Panc1 (cell line): ENCODE measurements around the gene PDXK. TPM values are rescaled to one million over a fixed set of nuclear protein-coding genes. Genes with fewer than 3 reads are reported as not detected.
A peak's percentile ranks its signal among the peaks of the same experiment; 100 is the strongest.

Experiments
- ATAC-seq: fragments of 200-7000 bp; cut with Tn5 transposase; 2 replicates; pipeline ENCODE4 v1.9.1; 2020; ENCODE audit warnings: mild to moderate bottlenecking, moderate library complexity
- BruUV-seq: library from RNA; stranded (reverse); fragments of 400-500 nt; replicated peaks from 2 replicates; lab custom pipeline; 2021; lab: Mats Ljungman, UMichigan
- CTCF ChIA-PET: fragments of 300-600 bp; sonication (Branson Sonifier 250); formaldehyde crosslinking; loops from one replicate; lab custom pipeline; 2022; ENCODE audit warnings: antibody characterized with exemption; lab: Charles Lee
- POLR2A ChIA-PET: fragments of 300-600 bp; sonication (Branson Sonifier 250); formaldehyde crosslinking; loops from one replicate; lab custom pipeline; 2022; ENCODE audit warnings: antibody characterized with exemption; lab: Charles Lee
- DNase-seq: peaks from one replicate; pipeline ENCODE4 v3.0.0-alpha.2; 2010; ENCODE audit warnings: low read depth, low spot score
- H3K27ac ChIP-seq: 2 replicates; pipeline ENCODE4 v1.5.1; 2011; ENCODE audit warnings: mild to moderate bottlenecking, low read length, inconsistent platforms
- H3K27me3 ChIP-seq: fragments of 200-500 bp; sonication (Bioruptor generic); 2 replicates; pipeline ENCODE4 v1.6.0; 2014; ENCODE audit warnings: low read length, inconsistent platforms; ENCODE audit not compliant: control insufficient read depth, insufficient read depth
- H3K36me3 ChIP-seq: fragments of 200-500 bp; sonication (Bioruptor generic); 2 replicates; pipeline ENCODE4 v1.5.1; 2014; ENCODE audit warnings: inconsistent platforms, mild to moderate bottlenecking, low read length, moderate library complexity; ENCODE audit not compliant: control insufficient read depth, insufficient read depth
- H3K4me1 ChIP-seq: 2 replicates; pipeline ENCODE4 v1.5.1; 2011; ENCODE audit warnings: inconsistent platforms, mild to moderate bottlenecking, low read length, moderate library complexity; ENCODE audit not compliant: control insufficient read depth, insufficient read depth
- H3K4me3 ChIP-seq, 2 experiments: 2 replicates each; pipeline ENCODE4 v1.5.1; 2011 to 2012; ENCODE audit warnings: low read depth in 2 of 2, low read length in 2 of 2, mild to moderate bottlenecking in 2 of 2, inconsistent platforms in 1 of 2, moderate library complexity in 1 of 2
- H3K9me3 ChIP-seq: fragments of 200-500 bp; sonication (Bioruptor generic); 2 replicates; pipeline ENCODE4 v1.5.1; 2014; ENCODE audit warnings: low read depth, mild to moderate bottlenecking, inconsistent platforms, low read length, moderate library complexity; ENCODE audit not compliant: control insufficient read depth, insufficient read depth
- CTCF ChIP-seq: fragments of 450-650 bp; IDR thresholded peaks from 2 replicates; pipeline ENCODE4 v1.5.1; 2017; ENCODE audit warnings: mild to moderate bottlenecking
- POLR2AphosphoS5 ChIP-seq: IDR thresholded peaks from 2 replicates; pipeline ENCODE4 v1.6.1; 2012; ENCODE audit warnings: mild to moderate bottlenecking, low read depth, low read length, moderate library complexity
- REST ChIP-seq, 2 experiments: IDR thresholded peaks; 2 replicates each; pipeline ENCODE4 v1.6.1; 2011 to 2012; ENCODE audit warnings: low read depth in 2 of 2, control low read depth in 1 of 2, low read length in 1 of 2, mild to moderate bottlenecking in 1 of 2, moderate library complexity in 1 of 2; ENCODE audit not compliant: insufficient read depth in 1 of 2
- SIN3A ChIP-seq: IDR thresholded peaks from 2 replicates; pipeline ENCODE4 v1.6.1; 2012; ENCODE audit warnings: low read depth, mild to moderate bottlenecking, low read length, moderate library complexity, borderline replicate concordance; ENCODE audit not compliant: insufficient read depth
- TCF7L2 ChIP-seq: IDR thresholded peaks from 2 replicates; pipeline ENCODE4 v1.6.1; 2011; ENCODE audit warnings: mild to moderate bottlenecking, low read depth, low read length, inconsistent platforms
- in situ Hi-C: cut with HindIII; loops from 2 replicates; pipeline ENCODE4 v1.10.0; 2016; ENCODE audit warnings: low sequenced_read_pairs, low pct_unique_long_range_greater_than_20kb
- intact Hi-C: fragments of 100-400 bp; cut with micrococcal nuclease; formaldehyde crosslinking; loops from one replicate; pipeline ENCODE4 v1.10.0; 2022; ENCODE audit not compliant: unreplicated experiment
- total RNA-seq: library from RNA; stranded (reverse); gene quantifications from one replicate; pipeline ENCODE4 v1.2.1, GENCODE V29; 2021; ENCODE audit not compliant: unreplicated experiment

The PDXK gene
- total RNA-seq, 1 experiment from 2014 or later: 184 TPM

- CTCF ChIA-PET: no interaction called here
- Histone ChIP-seq H3K27me3 (no peaks in the 10 kb centered on the region), H3K36me3 (peaks cover 3% of the 10 kb centered on the region; the same call in 1 of the 2 replicates), H3K4me1 (peaks cover 23% of the 10 kb centered on the region), H3K4me3 (peak overlapping the region; percentile 47 to 75), H3K9me3 (no peaks in the 10 kb centered on the region), H3K27ac (peak overlapping the region; percentile 65)
- in situ Hi-C loops (no loop called here), intact Hi-C loops (no loop called here)
- ATAC-seq: peak; percentile 18
- POLR2A ChIA-PET: no interaction called here
- no peak for TF ChIP-seq POLR2AphosphoS5
- TF ChIP-seq TCF7L2: no peak
- no peak for TF ChIP-seq CTCF
- no peak for TF ChIP-seq SIN3A
- no peak for TF ChIP-seq REST (IDR thresholded peaks at IDR 0.05; ENCODE audit: insufficient read depth in 1 of 2, low read depth in 2 of 2, low read length in 1 of 2)
- no TSS peak for BruUV-seq
- no peak for DNase-seq
These were observed 710 bp upstream of the PDXK start for GRCh38 chr21:43717967-43718871.

GRCh38 chr21:43719748-43720538 lies 1.0 kb downstream of the PDXK start:
- intact Hi-C loops (no loop called here), in situ Hi-C loops (no loop called here)
- H3K4me1 ChIP-seq: peaks cover 33% of the 10 kb centered on the region
- no peaks in the 10 kb centered on the region for H3K9me3 ChIP-seq
- BruUV-seq: no TSS peak
- POLR2A ChIA-PET: no interaction called here
- peaks cover 3% of the 10 kb centered on the region; the same call in 1 of the 2 replicates for H3K36me3 ChIP-seq
- H3K4me3 ChIP-seq: peak overlapping the region; percentile 75 to 78
- ATAC-seq (no peak), DNase-seq (no peak)
- H3K27me3 ChIP-seq: no peaks in the 10 kb centered on the region
- H3K27ac ChIP-seq: peak overlapping the region; percentile 79
- CTCF ChIA-PET: no interaction called here
- TF ChIP-seq CTCF: no peak
- TF ChIP-seq SIN3A: no peak
- no peak for TF ChIP-seq REST (IDR thresholded peaks at IDR 0.05; ENCODE audit: insufficient read depth in 1 of 2, low read depth in 2 of 2, low read length in 1 of 2)
- TF ChIP-seq POLR2AphosphoS5: no peak
